K562 (cell line): ENCODE measurements around the gene SLC49A4.

ENCODE experiments used
- CBX5 ChIP-seq: IDR thresholded peaks from 2 replicates; pipeline ENCODE4 v1.6.1; 2014; ENCODE audit warnings: low read depth, borderline replicate concordance
- POLR2A ChIP-seq: fragments of 450-650 bp; conservative IDR thresholded peaks from 2 replicates; pipeline ENCODE4 v1.6.1; 2016
- POLR2AphosphoS5 ChIP-seq: IDR thresholded peaks from 2 replicates; pipeline ENCODE4 v1.6.1; 2011; ENCODE audit warnings: mild to moderate bottlenecking, low read depth, low read length, moderate library complexity; ENCODE audit not compliant: control insufficient read depth, insufficient read depth
- RAD21 ChIP-seq, 2 experiments: fragments of 250-450 bp in 1 of 2; fragments of 450-650 bp in 1 of 2; sonication (Bioruptor Pico) in 1 of 2; formaldehyde crosslinking in 1 of 2; IDR thresholded peaks in 1 of 2; conservative IDR thresholded peaks in 1 of 2; 2 replicates each; pipeline versions ENCODE4 v1.4.0 to v1.8.0; 2020 to 2022; ENCODE audit warnings: mild to moderate bottlenecking in 2 of 2, moderate library complexity in 1 of 2
- SPI1 ChIP-seq: IDR thresholded peaks from 2 replicates; pipeline ENCODE4 v1.6.1; 2011; ENCODE audit warnings: low read depth, low read length, control low read depth, borderline replicate concordance
- TBL1XR1 ChIP-seq, 2 experiments: IDR thresholded peaks; 2 replicates each; pipeline ENCODE4 v1.6.1; 2012; ENCODE audit warnings: improper control_type of control experiment in 2 of 2, low read length in 2 of 2, mild to moderate bottlenecking in 1 of 2
- TCF15 ChIP-seq: fragments of 250-450 bp; sonication (Bioruptor Pico); IDR thresholded peaks from 2 replicates; pipeline ENCODE4 v1.8.0; 2022; ENCODE audit warnings: moderate library complexity, mild to moderate bottlenecking, inconsistent platforms
- ZNF143 ChIP-seq: sonication (generic); formaldehyde crosslinking; IDR thresholded peaks from 2 replicates; pipeline ENCODE4 v1.9.0; 2022; ENCODE audit warnings: mild to moderate bottlenecking, missing genetic modification reagents
- ZNF23 ChIP-seq: fragments of 250-450 bp; sonication (Bioruptor Pico); IDR thresholded peaks from 2 replicates; pipeline ENCODE4 v1.4.0; 2020; ENCODE audit warnings: mild to moderate bottlenecking
- ZNF766 ChIP-seq: fragments of 200-800 bp; sonication (Bioruptor generic); conservative IDR thresholded peaks from 2 replicates; pipeline ENCODE4 v1.6.1; 2016; ENCODE audit warnings: missing genetic modification characterization, missing compliant biosample characterization
- TF ChIP-seq, protein P1 (sequence below), 3 experiments: IDR thresholded peaks in 2 of 3; conservative IDR thresholded peaks in 1 of 3; 2 replicates each; pipeline ENCODE4 v1.5.1; 2011 to 2012; ENCODE audit warnings: low read length in 3 of 3, mild to moderate bottlenecking in 3 of 3, control low read depth in 2 of 3, improper control_type of control experiment in 1 of 3, inconsistent platforms in 1 of 3, low read depth in 1 of 3, mixed read lengths in 1 of 3, moderate library complexity in 1 of 3; ENCODE audit not compliant: insufficient read depth in 2 of 3

DNA sequence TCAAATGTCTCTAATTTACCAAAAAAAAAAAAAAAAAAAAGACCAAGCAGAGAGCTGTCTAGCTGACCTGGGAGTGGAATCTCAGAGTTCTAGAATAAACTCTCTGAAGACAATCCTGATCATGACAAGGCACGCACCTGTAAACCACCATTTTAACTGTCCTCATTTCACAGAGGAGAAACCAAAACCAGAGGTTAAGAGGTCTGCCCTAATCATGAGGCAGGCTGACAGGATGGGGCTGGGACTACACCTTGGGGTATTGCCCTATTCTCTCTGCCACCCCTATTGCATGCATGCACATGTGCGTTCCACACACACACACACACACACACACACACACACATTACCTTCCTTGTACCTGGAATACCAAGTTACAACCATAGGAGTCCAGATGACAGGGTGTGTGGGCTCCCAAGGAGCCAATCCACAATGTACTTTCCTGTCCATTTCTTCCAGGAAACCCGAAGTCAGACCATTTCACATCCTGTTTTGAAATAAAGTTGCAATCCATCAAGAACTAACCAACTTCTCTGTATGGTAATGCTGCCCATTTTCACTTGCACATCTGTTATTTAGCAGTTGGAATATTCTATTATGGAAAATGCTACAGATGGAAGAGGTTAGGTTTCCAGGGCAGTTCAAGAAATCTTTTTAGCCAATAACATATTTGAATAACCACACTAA, 35.9 kb upstream of the SLC49A4 start:
- TF ChIP-seq, protein P1, sequence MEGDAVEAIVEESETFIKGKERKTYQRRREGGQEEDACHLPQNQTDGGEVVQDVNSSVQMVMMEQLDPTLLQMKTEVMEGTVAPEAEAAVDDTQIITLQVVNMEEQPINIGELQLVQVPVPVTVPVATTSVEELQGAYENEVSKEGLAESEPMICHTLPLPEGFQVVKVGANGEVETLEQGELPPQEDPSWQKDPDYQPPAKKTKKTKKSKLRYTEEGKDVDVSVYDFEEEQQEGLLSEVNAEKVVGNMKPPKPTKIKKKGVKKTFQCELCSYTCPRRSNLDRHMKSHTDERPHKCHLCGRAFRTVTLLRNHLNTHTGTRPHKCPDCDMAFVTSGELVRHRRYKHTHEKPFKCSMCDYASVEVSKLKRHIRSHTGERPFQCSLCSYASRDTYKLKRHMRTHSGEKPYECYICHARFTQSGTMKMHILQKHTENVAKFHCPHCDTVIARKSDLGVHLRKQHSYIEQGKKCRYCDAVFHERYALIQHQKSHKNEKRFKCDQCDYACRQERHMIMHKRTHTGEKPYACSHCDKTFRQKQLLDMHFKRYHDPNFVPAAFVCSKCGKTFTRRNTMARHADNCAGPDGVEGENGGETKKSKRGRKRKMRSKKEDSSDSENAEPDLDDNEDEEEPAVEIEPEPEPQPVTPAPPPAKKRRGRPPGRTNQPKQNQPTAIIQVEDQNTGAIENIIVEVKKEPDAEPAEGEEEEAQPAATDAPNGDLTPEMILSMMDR (IDR thresholded peaks at IDR 0.05 in 2 of 3, conservative IDR thresholded peaks at IDR 0.05 in 1 of 3; ENCODE audit: insufficient read depth in 2 of 3, low read depth in 1 of 3, low read length in 3 of 3): no peak
- TF ChIP-seq RAD21 (CRISPR knock-in tag; conservative IDR thresholded peaks at IDR 0.05 in 1 of 2, IDR thresholded peaks at IDR 0.05 in 1 of 2) (no peak), TBL1XR1 (IDR thresholded peaks at IDR 0.05; ENCODE audit: low read length in 2 of 2) (no peak), POLR2A (no peak), SPI1 (no peak), ZNF143 (CRISPR knock-in tag) (no peak), TCF15 (CRISPR knock-in tag) (no peak), POLR2AphosphoS5 (no peak), ZNF23 (CRISPR knock-in tag) (no peak), CBX5 (no peak), ZNF766 (CRISPR knock-in tag) (no peak)
